Stromal cell of bone marrow (primary cell): Measurements from ENCODE around the gene DYNC1LI2.
"Not testable (repeated sequence)": the region's sequence is repeated elsewhere in the genome, so short reads cannot be mapped to it uniquely, and the experiment has no call there.

ENCODE experiments used
- DNase-seq: peaks from one replicate; pipeline ENCODE4 v3.0.0-alpha.2; 2012; ENCODE audit warnings: low read depth

The DYNC1LI2 gene

GRCh38 chr16:66751303-66751991 is at the start of gene DYNC1LI2:
Gene DYNC1LI2, minus strand, starts transcription at chr16:66751609. Its CDS starts 18 bp downstream, at chr16:66751591.
- peak; percentile 51 for DNase-seq

- DNase-seq: no peak
These were observed 49.4 kb upstream of the DYNC1LI2 start for GRCh38 chr16:66800856-66801255.

- DNase-seq: peak; percentile 21
These were observed 46.8 kb upstream of the DYNC1LI2 start for GRCh38 chr16:66798161-66798560.

- DNase-seq: not testable (repeated sequence)
These were observed 42.6 kb upstream of the DYNC1LI2 start for GRCh38 chr16:66793984-66794383.

- no peak for DNase-seq
These were observed 38.8 kb upstream of the DYNC1LI2 start for GRCh38 chr16:66790130-66790733.

- no peak for DNase-seq
These were observed 36.0 kb upstream of the DYNC1LI2 start for GRCh38 chr16:66787427-66787826.

GRCh38 chr16:66786551-66786950 is 35.1 kb upstream of the DYNC1LI2 start:
- DNase-seq: no peak

GRCh38 chr16:66776457-66776856 is 25.0 kb upstream of the DYNC1LI2 start:
- no peak for DNase-seq

GRCh38 chr16:66774981-66775380 is 23.6 kb upstream of the DYNC1LI2 start:
- no peak for DNase-seq

- DNase-seq: no peak
These were observed 6.7 kb upstream of the DYNC1LI2 start for GRCh38 chr16:66758086-66758485.

GRCh38 chr16:66754819-66755218 is 3.4 kb upstream of the DYNC1LI2 start:
- DNase-seq: no peak

GRCh38 chr16:66754211-66754610 is 2.8 kb upstream of the DYNC1LI2 start:
- DNase-seq: no peak

GRCh38 chr16:66752958-66753357 is 1.5 kb upstream of the DYNC1LI2 start:
- DNase-seq: no peak

GRCh38 chr16:66752379-66752778 is 970 bp upstream of the DYNC1LI2 start:
- DNase-seq: no peak

GRCh38 chr16:66751992-66752322 is 548 bp upstream of the DYNC1LI2 start:
- DNase-seq: no peak

GRCh38 chr16:66751053-66751302 is 431 bp downstream of the DYNC1LI2 start:
- no peak for DNase-seq

GRCh38 chr16:66750279-66751052 is 943 bp downstream of the DYNC1LI2 start:
- DNase-seq: no peak

GRCh38 chr16:66746682-66747081 is 4.7 kb downstream of the DYNC1LI2 start:
- no peak for DNase-seq

- no peak for DNase-seq
These were observed 5.4 kb downstream of the DYNC1LI2 start for GRCh38 chr16:66746048-66746447.

- peak; percentile 41 for DNase-seq
These were observed 9.2 kb downstream of the DYNC1LI2 start for GRCh38 chr16:66741950-66742808.

GRCh38 chr16:66741169-66741900 is 10.1 kb downstream of the DYNC1LI2 start:
- DNase-seq: peak; percentile 94

GRCh38 chr16:66740533-66740932 is 10.9 kb downstream of the DYNC1LI2 start:
- no peak for DNase-seq
